Nephron progenitor cell (in vitro differentiated cells): ENCODE data around the gene SLC44A1.

Experiments
- DNase-seq: peaks from one replicate; pipeline ENCODE4 v3.0.0; 2021
- H3K27ac Mint-ChIP-seq: 2 replicates; pipeline ENCODE4 v1.8.0; 2021; ENCODE audit warnings: mild to moderate bottlenecking, moderate library complexity, mixed read lengths
- H3K27me3 Mint-ChIP-seq: 2 replicates; pipeline ENCODE4 v1.8.0; 2021; ENCODE audit warnings: mild to moderate bottlenecking, low read depth, mixed read lengths; ENCODE audit not compliant: poor library complexity
- H3K36me3 Mint-ChIP-seq: 2 replicates; pipeline ENCODE4 v1.8.0; 2021; ENCODE audit warnings: low read depth, mixed read lengths
- H3K4me1 Mint-ChIP-seq: 2 replicates; pipeline ENCODE4 v1.8.0; 2021; ENCODE audit warnings: mixed read lengths
- H3K4me3 Mint-ChIP-seq: 2 replicates; pipeline ENCODE4 v1.8.0; 2021; ENCODE audit warnings: mild to moderate bottlenecking, moderate library complexity, mixed read lengths
- H3K9me3 Mint-ChIP-seq: 2 replicates; pipeline ENCODE4 v1.8.0; 2021; ENCODE audit warnings: mild to moderate bottlenecking, moderate library complexity, mixed read lengths
- CTCF ChIP-seq: fragments of 200-600 bp; sonication (generic); IDR thresholded peaks from 2 replicates; pipeline ENCODE4 v1.5.0; 2021; ENCODE audit warnings: antibody characterized with exemption

The SLC44A1 gene

GRCh38 chr9:105355781-105356180 is 111.3 kb downstream of the SLC44A1 start:
- DNase-seq, result no peak
- H3K4me3 Mint-ChIP-seq, result no peak overlapping the region
- H3K4me1 Mint-ChIP-seq, result peaks cover 11% of the 10 kb centered on the region
- H3K27ac Mint-ChIP-seq, result no peak overlapping the region
- H3K36me3 Mint-ChIP-seq, result peaks cover 27% of the 10 kb centered on the region
- no peak for TF ChIP-seq CTCF
- no peaks in the 10 kb centered on the region for H3K27me3 Mint-ChIP-seq
- H3K9me3 Mint-ChIP-seq, result no peaks in the 10 kb centered on the region

- H3K4me1 Mint-ChIP-seq, result peaks cover 8% of the 10 kb centered on the region
Observed at GRCh38 chr9:105357937-105358336, 113.5 kb downstream of the SLC44A1 start.

GRCh38 chr9:105359892-105360291 is 115.4 kb downstream of the SLC44A1 start:
- DNase-seq, result no peak
- no peaks in the 10 kb centered on the region for H3K9me3 Mint-ChIP-seq
- no peaks in the 10 kb centered on the region for H3K4me1 Mint-ChIP-seq
- no peaks in the 10 kb centered on the region for H3K27me3 Mint-ChIP-seq
- no peak overlapping the region for H3K4me3 Mint-ChIP-seq
- peaks cover 27% of the 10 kb centered on the region for H3K36me3 Mint-ChIP-seq
- no peak overlapping the region for H3K27ac Mint-ChIP-seq
- no peak for TF ChIP-seq CTCF

More at GRCh38 chr9:105357937-105358336, 113.5 kb downstream of the SLC44A1 start:
- no peak for TF ChIP-seq CTCF
- no peak overlapping the region for H3K27ac Mint-ChIP-seq
- no peak overlapping the region for H3K4me3 Mint-ChIP-seq
- peaks cover 31% of the 10 kb centered on the region for H3K36me3 Mint-ChIP-seq
- no peaks in the 10 kb centered on the region for H3K27me3 Mint-ChIP-seq
- no peak for DNase-seq
- H3K9me3 Mint-ChIP-seq, result no peaks in the 10 kb centered on the region

- Mint-ChIP-seq H3K4me1 (no peaks in the 10 kb centered on the region), H3K27me3 (no peaks in the 10 kb centered on the region), H3K9me3 (no peaks in the 10 kb centered on the region), H3K4me3 (no peak overlapping the region), H3K36me3 (peaks cover 27% of the 10 kb centered on the region), H3K27ac (no peak overlapping the region)
- DNase-seq, result no peak
- no peak for TF ChIP-seq CTCF
Observed at GRCh38 chr9:105360344-105360743, 115.9 kb downstream of the SLC44A1 start.

- no peak for DNase-seq
- no peak overlapping the region for H3K4me3 Mint-ChIP-seq
- no peaks in the 10 kb centered on the region for H3K27me3 Mint-ChIP-seq
- H3K27ac Mint-ChIP-seq, result no peak overlapping the region
- peaks cover 32% of the 10 kb centered on the region for H3K36me3 Mint-ChIP-seq
- TF ChIP-seq CTCF, result no peak
- no peaks in the 10 kb centered on the region for H3K4me1 Mint-ChIP-seq
- H3K9me3 Mint-ChIP-seq, result no peaks in the 10 kb centered on the region
Observed at GRCh38 chr9:105361873-105362272, 117.4 kb downstream of the SLC44A1 start.

GRCh38 chr9:105362470-105362869 is 118.0 kb downstream of the SLC44A1 start:
- no peak for DNase-seq
- Mint-ChIP-seq H3K27ac (peak overlapping the region; percentile 14), H3K4me3 (no peak overlapping the region), H3K9me3 (no peaks in the 10 kb centered on the region), H3K27me3 (no peaks in the 10 kb centered on the region), H3K36me3 (peaks cover 35% of the 10 kb centered on the region), H3K4me1 (no peaks in the 10 kb centered on the region)
- TF ChIP-seq CTCF, result no peak
